ENCODE measurements around the gene EIF3A.
"Not testable (repeated sequence)": the region's sequence is repeated elsewhere in the genome, so short reads cannot be mapped to it uniquely, and the experiment has no call there.

The EIF3A gene

DNA sequence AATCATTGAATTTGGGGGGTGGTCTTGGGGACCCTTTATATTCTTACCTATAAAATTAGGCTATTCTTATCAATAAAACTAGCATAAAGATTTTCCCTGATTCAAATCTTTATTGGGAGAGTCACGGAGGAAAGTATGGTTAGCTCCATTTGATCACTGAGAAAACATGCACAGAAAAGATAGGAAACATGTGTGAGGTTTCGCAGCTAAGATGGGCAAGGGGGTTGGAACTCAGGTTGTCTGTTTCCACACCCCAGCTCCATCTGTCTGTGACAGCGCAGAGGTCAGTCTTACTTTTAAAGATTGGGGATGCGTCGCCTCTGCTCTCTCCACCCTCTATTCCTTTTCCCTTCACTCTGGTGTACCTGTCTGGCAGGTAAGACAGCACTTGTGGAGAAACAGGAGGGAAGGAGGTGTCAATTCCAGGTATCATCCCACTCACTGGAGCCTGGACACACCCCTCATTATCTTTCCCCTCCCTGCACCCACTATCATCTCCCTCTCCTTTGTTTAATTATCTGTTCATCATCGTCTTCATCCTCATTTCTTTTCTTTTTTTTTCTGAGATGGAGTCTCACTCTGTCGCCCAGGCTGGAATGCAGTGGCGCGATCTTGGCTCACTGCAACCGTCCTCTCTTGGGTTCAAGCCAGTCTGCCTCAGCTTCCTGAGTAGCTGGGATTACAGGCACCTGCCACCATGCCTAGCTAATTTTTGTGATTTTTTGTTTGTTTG lies 20.9 kb upstream of the EIF3A start:
- DNase-seq = peak; percentile 53

DNA sequence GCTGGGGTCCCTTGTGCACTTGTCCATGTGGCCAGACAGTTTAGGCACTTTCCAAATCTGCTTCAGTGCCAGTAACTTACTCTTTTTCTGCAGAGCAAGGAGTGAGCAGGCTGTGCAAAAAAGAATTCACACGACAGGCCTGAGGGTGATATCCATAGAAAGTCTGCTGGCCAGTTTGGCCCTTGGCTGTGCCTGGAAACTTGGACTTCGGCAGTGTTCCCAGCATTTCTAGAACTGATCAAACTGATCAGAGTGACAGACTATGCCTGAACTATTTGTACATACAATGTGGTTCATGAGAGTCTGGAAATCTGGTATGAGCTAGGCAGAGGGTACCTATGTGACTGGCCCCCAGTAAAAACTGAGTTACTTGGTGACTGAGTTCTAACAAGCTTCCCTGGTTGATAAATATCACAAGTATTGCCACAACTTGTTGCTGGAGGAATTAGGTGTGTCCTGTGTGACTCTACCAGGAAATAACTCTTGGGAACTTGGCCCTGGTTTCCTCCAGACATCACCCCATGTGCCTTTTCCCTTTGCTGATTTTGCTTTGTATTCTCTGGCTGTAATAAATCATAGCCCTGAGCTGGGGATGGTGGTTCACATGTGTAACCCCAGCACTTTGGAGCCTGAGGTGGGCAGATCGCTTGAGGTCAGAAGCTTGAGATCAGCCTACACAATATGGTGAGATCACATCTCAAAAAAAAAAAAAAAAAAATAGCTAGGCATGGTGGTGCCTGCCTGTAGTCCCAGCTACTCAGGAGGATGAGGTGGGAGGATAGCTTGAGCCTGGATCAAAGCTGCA lies 20.0 kb upstream of the EIF3A start:
- DNase-seq = no peak

DNA sequence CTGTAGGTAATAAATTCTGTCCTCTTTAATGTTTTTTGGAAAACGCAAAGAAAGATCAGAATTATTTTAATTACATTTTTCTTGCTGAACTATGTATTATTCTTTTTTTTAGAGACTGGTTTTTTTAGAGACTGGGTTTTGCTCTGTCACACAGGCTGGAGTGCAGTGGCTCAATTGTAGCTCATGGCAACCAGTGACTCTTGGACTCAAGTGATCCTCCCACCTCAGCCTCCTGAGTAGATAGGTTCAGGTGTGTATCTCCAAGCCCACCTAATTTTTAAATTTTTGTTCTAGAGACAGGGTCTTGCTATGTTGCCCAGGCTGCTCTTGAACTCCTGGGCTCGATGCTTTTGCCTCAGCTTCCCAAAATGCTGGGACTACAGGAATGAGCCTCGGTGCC lies 18.0 kb upstream of the EIF3A start:
- DNase-seq = no peak

- not testable (repeated sequence) for DNase-seq
These were observed 16.2 kb upstream of the EIF3A start for GRCh38 chr10:119096641-119097415.

DNA sequence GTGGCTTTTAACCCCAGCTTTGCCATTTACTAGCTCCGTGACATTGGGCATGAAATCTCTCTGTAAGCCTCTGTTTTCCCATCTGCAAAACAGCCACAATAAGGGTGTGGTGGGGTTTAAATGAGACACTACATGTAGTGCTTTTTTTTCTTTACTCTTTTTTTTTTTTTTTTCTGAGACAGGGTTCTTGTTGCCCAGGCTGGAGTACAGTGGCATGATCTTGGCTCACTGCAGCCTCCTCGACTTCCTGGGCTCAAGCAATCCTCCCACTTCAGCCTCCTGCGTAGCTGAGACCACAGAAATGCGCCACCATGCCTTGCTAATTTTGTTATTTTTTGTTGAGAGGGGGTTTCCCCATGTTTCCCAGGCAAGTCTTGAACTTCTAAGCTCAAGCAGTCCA lies 15.0 kb upstream of the EIF3A start:
- no peak for DNase-seq

DNA sequence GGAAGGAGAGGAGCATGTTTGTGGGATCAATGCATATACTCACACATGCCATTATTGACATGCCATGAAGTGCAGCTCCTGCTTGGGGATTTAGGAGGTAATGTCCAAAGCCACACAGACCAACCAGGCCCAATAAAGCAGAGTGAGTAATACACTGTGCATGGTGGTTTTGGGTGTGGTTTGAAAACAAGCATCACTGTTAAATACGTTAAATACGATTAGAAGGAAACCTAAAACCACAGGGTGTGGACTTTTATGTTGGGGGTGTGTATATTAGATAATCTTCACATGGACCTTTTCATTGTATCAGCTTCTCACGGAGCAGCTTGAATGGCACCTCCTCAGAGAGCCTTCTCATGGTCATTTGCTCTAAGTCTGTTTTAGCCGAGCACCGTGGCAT lies 10.4 kb upstream of the EIF3A start:
- no peak for DNase-seq

DNA sequence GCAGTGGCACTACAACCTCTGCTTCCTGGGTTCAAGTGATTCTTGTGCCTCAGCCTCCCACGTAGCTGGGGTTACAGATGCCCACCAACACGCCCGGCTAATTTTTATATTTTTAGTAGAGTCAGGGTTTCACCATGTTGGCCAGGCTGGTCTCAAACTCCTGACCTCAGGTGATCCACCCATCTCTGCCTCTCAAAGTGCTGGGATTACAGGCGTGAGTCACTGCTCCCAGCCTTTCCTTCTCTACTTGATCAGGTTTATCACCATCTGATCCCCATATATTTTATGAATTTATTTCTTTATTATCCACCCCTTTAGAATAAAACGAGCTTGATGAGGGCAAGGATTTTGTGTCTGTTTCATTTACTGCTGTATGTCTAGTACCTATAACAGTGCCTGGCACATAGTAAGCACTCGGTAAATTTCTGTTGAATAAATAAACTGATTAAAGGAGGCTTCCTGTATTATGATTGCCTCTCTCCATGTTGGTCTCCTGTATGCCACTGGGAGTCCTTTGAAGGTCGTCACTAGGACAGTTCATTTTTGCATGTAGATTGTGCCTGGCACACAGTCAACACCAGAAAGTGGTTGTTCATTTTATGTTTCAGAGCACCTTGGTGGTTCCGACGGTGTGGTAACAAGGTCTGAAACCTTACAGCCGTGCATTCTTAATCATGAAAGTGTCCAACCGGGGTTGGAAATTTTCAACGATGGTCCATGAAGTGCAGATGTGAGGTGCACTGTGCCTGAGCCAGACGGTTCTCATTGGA lies 9.6 kb upstream of the EIF3A start:
- DNase-seq = no peak

GRCh38 chr10:119087271-119087882 lies 6.8 kb upstream of the EIF3A start:
- DNase-seq = peak; percentile 9

- DNase-seq = no peak
These were observed 4.3 kb upstream of the EIF3A start for GRCh38 chr10:119084896-119085295.

- DNase-seq = peak; percentile 71
These were observed 757 bp downstream of the EIF3A start for GRCh38 chr10:119079599-119080520.

GRCh38 chr10:119078422-119079179 lies 2.0 kb downstream of the EIF3A start:
- DNase-seq = no peak

GRCh38 chr10:119073584-119073983 lies 7.0 kb downstream of the EIF3A start:
- DNase-seq = no peak

DNA sequence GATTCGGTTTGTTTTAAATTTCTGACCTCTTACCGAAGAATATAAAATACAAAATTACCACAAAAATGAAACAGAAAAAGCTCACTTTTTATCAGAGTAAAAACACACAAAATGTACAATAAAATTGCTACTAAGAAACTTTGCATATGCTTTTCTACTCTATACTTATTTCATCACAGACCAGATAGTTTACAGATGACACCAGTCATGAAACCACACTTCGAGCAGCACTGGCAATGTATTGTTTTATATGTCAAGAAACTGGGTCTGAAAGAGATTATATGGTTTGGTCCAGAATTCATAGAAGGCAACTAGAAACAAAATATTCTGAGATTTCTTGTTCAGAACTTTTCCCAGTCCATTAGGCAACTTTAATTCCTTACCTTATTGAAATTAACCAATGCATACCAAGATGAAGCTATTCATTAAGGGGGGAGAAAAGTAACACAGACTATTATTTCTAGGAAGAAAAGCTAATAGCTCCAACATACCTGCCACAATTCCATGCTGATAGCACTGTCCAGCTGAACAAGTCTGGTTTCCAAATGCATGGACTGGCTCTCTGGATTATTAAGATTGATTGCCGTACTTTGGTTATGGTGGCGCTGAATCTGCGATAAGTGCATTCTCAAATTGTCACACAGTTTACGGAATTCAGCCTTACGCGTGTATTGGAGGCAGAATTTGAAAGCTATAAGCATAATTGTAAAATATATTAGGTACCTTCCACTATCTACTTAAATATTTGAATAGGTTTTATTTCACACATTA lies 10.0 kb downstream of the EIF3A start:
- no peak for DNase-seq

- DNase-seq = no peak
These were observed 18.7 kb downstream of the EIF3A start for GRCh38 chr10:119061926-119062325.

- no peak for DNase-seq
These were observed 19.3 kb downstream of the EIF3A start for GRCh38 chr10:119061352-119061751.

DNA sequence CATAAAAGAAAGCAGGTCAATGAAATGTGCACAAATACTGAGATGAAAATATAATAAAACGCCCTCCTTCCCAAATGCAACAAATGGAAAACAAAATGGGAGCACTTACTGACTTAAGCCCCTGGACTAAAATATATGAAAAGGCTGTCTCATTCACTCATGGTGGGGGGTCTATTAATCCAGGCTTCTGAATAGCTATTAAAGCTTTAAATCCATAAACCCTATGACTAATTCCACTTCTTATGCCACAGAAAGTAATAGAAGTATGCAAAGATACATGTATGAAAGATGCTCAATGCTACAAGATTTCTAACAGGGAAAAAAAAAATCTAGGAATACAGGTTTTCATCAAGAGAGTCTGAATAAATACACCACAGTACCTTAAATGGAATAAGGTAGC lies 20.5 kb downstream of the EIF3A start:
- DNase-seq = no peak

DNA sequence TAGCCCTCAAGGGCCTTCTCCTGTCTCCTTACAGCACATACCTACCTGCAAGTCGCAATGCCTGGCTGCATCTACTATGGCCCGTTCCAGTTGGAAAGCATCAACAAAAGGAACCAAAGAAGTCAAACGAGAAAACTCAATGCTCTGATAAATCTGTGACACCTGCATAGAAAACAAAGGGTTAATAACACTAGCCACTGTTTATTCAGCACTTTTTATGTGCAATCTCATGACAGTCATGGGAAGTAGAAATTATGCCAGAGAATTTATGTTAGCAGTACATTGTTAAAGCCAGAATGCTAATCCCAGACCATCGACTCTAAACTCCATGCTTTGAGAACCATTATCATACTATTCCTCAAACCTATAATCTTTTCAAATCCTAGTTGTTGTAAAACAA lies 21.1 kb downstream of the EIF3A start:
- no peak for DNase-seq

GRCh38 chr10:119058010-119058409 lies 22.6 kb downstream of the EIF3A start:
- DNase-seq = no peak

DNA sequence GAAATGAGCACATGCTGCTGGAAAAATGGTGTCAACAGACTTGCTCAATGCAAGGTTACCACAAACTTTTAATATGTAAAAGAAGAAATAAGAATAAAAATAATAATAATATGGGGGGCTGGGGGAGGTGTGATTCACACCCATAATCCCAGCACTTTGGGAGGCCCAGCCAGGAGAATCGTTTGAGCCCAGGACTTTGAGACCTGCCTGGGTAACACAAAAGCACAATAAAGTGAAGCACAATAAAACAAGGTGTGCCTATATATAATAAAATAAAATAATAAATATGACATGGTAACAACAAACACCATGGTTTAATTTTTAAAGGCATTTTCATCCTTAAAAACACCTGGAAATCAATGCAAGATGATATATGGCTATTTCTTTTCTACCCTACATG lies 25.1 kb downstream of the EIF3A start:
- DNase-seq = no peak

- DNase-seq = no peak
These were observed 28.8 kb downstream of the EIF3A start for GRCh38 chr10:119051775-119052174.

All from NCI-H1436 (cell line).